GM12875 (cell line): ENCODE data around the gene SH3TC1.

Source experiments
- H3K4me3 ChIP-seq: one replicate; pipeline ENCODE4 v1.5.1; 2011; ENCODE audit warnings: low read depth, low read length, control low read depth
- CTCF ChIP-seq: IDR thresholded peaks from 2 replicates; pipeline ENCODE4 v1.5.1; 2011; ENCODE audit warnings: low read depth, mild to moderate bottlenecking, control low read depth, inconsistent platforms, low read length, moderate library complexity, borderline replicate concordance; ENCODE audit not compliant: insufficient read depth

Gene SH3TC1

GRCh38 chr4:8279321-8280157 is 80.4 kb downstream of the SH3TC1 start:
- no peak for TF ChIP-seq CTCF
- no peak overlapping the region for H3K4me3 ChIP-seq

- no peak overlapping the region for H3K4me3 ChIP-seq
- TF ChIP-seq CTCF: no peak
Observed at GRCh38 chr4:8280158-8280875, 81.2 kb downstream of the SH3TC1 start.

- no peak overlapping the region for H3K4me3 ChIP-seq
- no peak for TF ChIP-seq CTCF
Observed at GRCh38 chr4:8280876-8281440, 81.9 kb downstream of the SH3TC1 start.

- no peak overlapping the region for H3K4me3 ChIP-seq
- TF ChIP-seq CTCF: no peak
Observed at GRCh38 chr4:8281519-8282133, 82.5 kb downstream of the SH3TC1 start.

- H3K4me3 ChIP-seq: no peak overlapping the region
- no peak for TF ChIP-seq CTCF
Observed at GRCh38 chr4:8282134-8282641, 83.1 kb downstream of the SH3TC1 start.

GRCh38 chr4:8282742-8283141 is 83.7 kb downstream of the SH3TC1 start:
- TF ChIP-seq CTCF: no peak
- no peak overlapping the region for H3K4me3 ChIP-seq
